PC-3 (cell line): Measurements from ENCODE around the gene PCGF1. TPM values are rescaled to one million over a fixed set of nuclear protein-coding genes. Genes with fewer than 3 reads are reported as not detected.

Experiments used
- ATAC-seq: fragments of 200-7000 bp; cut with Tn5 transposase; 2 replicates; pipeline ENCODE4 v1.9.1; 2020; ENCODE audit warnings: mild to moderate bottlenecking, moderate library complexity
- BruUV-seq: library from RNA; stranded (reverse); fragments of 400-500 nt; replicated peaks from 2 replicates; lab custom pipeline; 2021; lab: Mats Ljungman, UMichigan
- CTCF ChIA-PET: fragments of 300-600 bp; sonication (Branson Sonifier 250); formaldehyde crosslinking; loops from one replicate; lab custom pipeline; 2022; ENCODE audit warnings: antibody characterized with exemption; lab: Charles Lee
- POLR2A ChIA-PET: fragments of 300-600 bp; sonication (Branson Sonifier 250); formaldehyde crosslinking; loops from one replicate; lab custom pipeline; 2022; ENCODE audit warnings: antibody characterized with exemption; ENCODE audit not compliant: unreplicated experiment; lab: Charles Lee
- DNase-seq: peaks from one replicate; pipeline ENCODE4 v3.0.0-alpha.2; 2015
- H2AFZ ChIP-seq: fragments of 300-600 bp; sonication (generic); 2 replicates; pipeline ENCODE4 v1.6.0; 2016; ENCODE audit warnings: antibody characterized with exemption, low read length
- H3F3A ChIP-seq: fragments of 300-600 bp; sonication (generic); one replicate; pipeline ENCODE4 v1.6.0; 2017; ENCODE audit warnings: antibody characterized with exemption, low read length, control low read depth, mild to moderate bottlenecking; ENCODE audit not compliant: unreplicated experiment
- H3K27ac ChIP-seq: fragments of 300-600 bp; sonication (generic); 2 replicates; pipeline ENCODE4 v1.5.1; 2016; ENCODE audit warnings: mild to moderate bottlenecking, low read length
- H3K27me3 ChIP-seq: fragments of 300-600 bp; sonication (generic); 2 replicates; pipeline ENCODE4 v1.6.1; 2016; ENCODE audit warnings: low read length, mixed read lengths
- H3K36me3 ChIP-seq: fragments of 300-600 bp; sonication (generic); 2 replicates; pipeline ENCODE4 v1.6.1; 2016; ENCODE audit warnings: low read depth, mixed run types, low read length, mixed read lengths
- H3K4me1 ChIP-seq: fragments of 300-600 bp; sonication (generic); 2 replicates; pipeline ENCODE4 v1.5.1; 2016; ENCODE audit warnings: low read length; ENCODE audit not compliant: insufficient read depth
- H3K4me2 ChIP-seq: fragments of 300-600 bp; sonication (generic); 2 replicates; pipeline ENCODE4 v1.6.0; 2016; ENCODE audit warnings: low read length
- H3K4me3 ChIP-seq: fragments of 300-600 bp; sonication (generic); 2 replicates; pipeline ENCODE4 v1.5.1; 2016; ENCODE audit warnings: mild to moderate bottlenecking, low read length, mixed read lengths
- H3K79me2 ChIP-seq: fragments of 300-600 bp; sonication (generic); 2 replicates; pipeline ENCODE4 v1.6.1; 2017; ENCODE audit warnings: low read length, mixed read lengths
- H3K9ac ChIP-seq: fragments of 300-600 bp; sonication (generic); 2 replicates; pipeline ENCODE4 v1.6.0; 2016; ENCODE audit warnings: mild to moderate bottlenecking, low read length
- H3K9me2 ChIP-seq: fragments of 300-600 bp; sonication (generic); replicated peaks from 2 replicates; pipeline ENCODE4 v1.6.1; 2016; ENCODE audit warnings: mixed run types, low read length, mixed read lengths
- H3K9me3 ChIP-seq: fragments of 300-600 bp; sonication (generic); 2 replicates; pipeline ENCODE4 v1.6.1; 2016; ENCODE audit warnings: low read length, mixed read lengths
- H4K20me1 ChIP-seq: fragments of 300-600 bp; sonication (generic); 2 replicates; pipeline ENCODE4 v1.6.1; 2016; ENCODE audit warnings: low read length, mixed read lengths
- CTCF ChIP-seq: fragments of 300-600 bp; sonication (generic); conservative IDR thresholded peaks from 2 replicates; pipeline ENCODE4 v1.5.1; 2017; ENCODE audit warnings: antibody characterized with exemption, low read depth, mild to moderate bottlenecking, low read length
- EZH2 ChIP-seq: fragments of 300-600 bp; sonication (generic); IDR thresholded peaks from one replicate; pipeline ENCODE4 v1.6.1; 2017; ENCODE audit warnings: antibody characterized with exemption, mild to moderate bottlenecking, low read length; ENCODE audit not compliant: unreplicated experiment
- EZH2phosphoT487 ChIP-seq: fragments of 300-600 bp; sonication (generic); IDR thresholded peaks from 2 replicates; pipeline ENCODE4 v1.6.1; 2018; ENCODE audit warnings: mild to moderate bottlenecking, antibody characterized with exemption, low read length, borderline replicate concordance
- intact Hi-C: fragments of 100-400 bp; cut with micrococcal nuclease; formaldehyde crosslinking; loops from 2 replicates; pipeline ENCODE4 v1.9.0; 2023
- total RNA-seq: library from RNA; depleted of rRNA; stranded (reverse); fragments of >200 nt; gene quantifications from 2 replicates; pipeline ENCODE4 v1.2.3, GENCODE V29; 2014

PCGF1 gene
- total RNA-seq, 1 experiment from 2014 or later, result 35.7 TPM

- H3K27me3 ChIP-seq, result no peaks in the 10 kb centered on the region
- TF ChIP-seq EZH2, result no peak
- TF ChIP-seq EZH2phosphoT487, result no peak
- TF ChIP-seq CTCF, result no peak
- no peaks in the 10 kb centered on the region for H3K9me3 ChIP-seq
- no peaks in the 10 kb centered on the region for H3K79me2 ChIP-seq
- H3K36me3 ChIP-seq, result no peaks in the 10 kb centered on the region
- DNase-seq, result no peak
- H3K27ac ChIP-seq, result no peak overlapping the region
- intact Hi-C loops, result no loop called here
- H3K9ac ChIP-seq, result no peak overlapping the region
- H3K9me2 ChIP-seq, result no peaks in the 10 kb centered on the region
- H3K4me2 ChIP-seq, result no peak overlapping the region
- no peak for ATAC-seq
- ChIA-PET CTCF (no interaction called here), POLR2A (no interaction called here)
- H3F3A ChIP-seq, result no peaks in the 10 kb centered on the region
- H3K4me1 ChIP-seq, result no peaks in the 10 kb centered on the region
- BruUV-seq, result no TSS peak
- no peaks in the 10 kb centered on the region for H4K20me1 ChIP-seq
- H2AFZ ChIP-seq, result no peak overlapping the region
- no peak overlapping the region for H3K4me3 ChIP-seq
Observed at GRCh38 chr2:74540291-74540690, 32.8 kb upstream of the PCGF1 start.

DNA sequence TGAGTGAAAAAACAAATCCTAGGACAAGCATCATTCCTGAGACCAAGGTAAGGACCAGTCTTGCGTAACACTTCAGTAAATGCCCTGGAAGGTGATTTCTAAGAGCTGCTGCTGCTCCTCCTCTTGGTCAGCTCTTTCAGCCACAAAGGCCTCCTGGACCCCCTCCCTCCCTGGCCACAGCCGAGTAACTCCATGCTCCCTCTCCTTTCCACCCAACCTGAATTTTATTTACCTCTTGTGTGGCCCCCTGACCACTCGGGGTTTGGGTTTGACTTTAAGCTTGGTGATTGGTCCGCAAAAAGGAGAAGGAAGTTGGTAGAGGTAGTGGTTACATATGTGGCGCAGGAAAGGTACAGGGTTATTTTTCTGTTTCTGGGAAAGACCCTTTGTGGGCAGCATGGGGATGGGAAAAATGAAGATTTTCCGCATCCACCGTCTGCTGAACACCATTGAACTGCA is 31.4 kb upstream of the PCGF1 start:
- ChIA-PET CTCF (no interaction called here), POLR2A (no interaction called here)
- Histone ChIP-seq H3K79me2 (no peaks in the 10 kb centered on the region), H4K20me1 (no peaks in the 10 kb centered on the region), H3K9me3 (no peaks in the 10 kb centered on the region), H3K4me2 (no peak overlapping the region), H3K27ac (no peak overlapping the region), H3K36me3 (no peaks in the 10 kb centered on the region), H3K9me2 (no peaks in the 10 kb centered on the region), H3K9ac (no peak overlapping the region), H3K4me1 (no peaks in the 10 kb centered on the region), H3K4me3 (no peak overlapping the region), H2AFZ (no peak overlapping the region), H3F3A (no peaks in the 10 kb centered on the region), H3K27me3 (no peaks in the 10 kb centered on the region)
- ATAC-seq (no peak), DNase-seq (no peak)
- no TSS peak for BruUV-seq
- intact Hi-C loops, result no loop called here
- no peak for TF ChIP-seq EZH2
- TF ChIP-seq EZH2phosphoT487, result no peak
- TF ChIP-seq CTCF, result no peak

- TF ChIP-seq EZH2phosphoT487, result no peak
- no peak for TF ChIP-seq EZH2
- no peak for TF ChIP-seq CTCF
- no peaks in the 10 kb centered on the region for H3F3A ChIP-seq
- DNase-seq, result no peak
- no TSS peak for BruUV-seq
- ChIA-PET CTCF (no interaction called here), POLR2A (no interaction called here)
- H3K4me2 ChIP-seq, result no peak overlapping the region
- no peak overlapping the region for H2AFZ ChIP-seq
- H3K9me2 ChIP-seq, result no peaks in the 10 kb centered on the region
- no peaks in the 10 kb centered on the region for H3K79me2 ChIP-seq
- no peaks in the 10 kb centered on the region for H3K27me3 ChIP-seq
- no peak overlapping the region for H3K4me3 ChIP-seq
- no peak; the same call in 1 of the 2 replicates for ATAC-seq
- H3K9ac ChIP-seq, result no peak overlapping the region
- no peaks in the 10 kb centered on the region for H3K4me1 ChIP-seq
- H3K27ac ChIP-seq, result no peak overlapping the region
- H3K36me3 ChIP-seq, result peaks cover 7% of the 10 kb centered on the region; the same call in 1 of the 2 replicates
- intact Hi-C loops, result no loop called here
- H4K20me1 ChIP-seq, result no peaks in the 10 kb centered on the region
- H3K9me3 ChIP-seq, result no peaks in the 10 kb centered on the region
Observed at GRCh38 chr2:74537140-74537539, 29.6 kb upstream of the PCGF1 start.
